Measurements from ENCODE around the gene IL22RA1.

The IL22RA1 gene, protein sequence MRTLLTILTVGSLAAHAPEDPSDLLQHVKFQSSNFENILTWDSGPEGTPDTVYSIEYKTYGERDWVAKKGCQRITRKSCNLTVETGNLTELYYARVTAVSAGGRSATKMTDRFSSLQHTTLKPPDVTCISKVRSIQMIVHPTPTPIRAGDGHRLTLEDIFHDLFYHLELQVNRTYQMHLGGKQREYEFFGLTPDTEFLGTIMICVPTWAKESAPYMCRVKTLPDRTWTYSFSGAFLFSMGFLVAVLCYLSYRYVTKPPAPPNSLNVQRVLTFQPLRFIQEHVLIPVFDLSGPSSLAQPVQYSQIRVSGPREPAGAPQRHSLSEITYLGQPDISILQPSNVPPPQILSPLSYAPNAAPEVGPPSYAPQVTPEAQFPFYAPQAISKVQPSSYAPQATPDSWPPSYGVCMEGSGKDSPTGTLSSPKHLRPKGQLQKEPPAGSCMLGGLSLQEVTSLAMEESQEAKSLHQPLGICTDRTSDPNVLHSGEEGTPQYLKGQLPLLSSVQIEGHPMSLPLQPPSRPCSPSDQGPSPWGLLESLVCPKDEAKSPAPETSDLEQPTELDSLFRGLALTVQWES

DNA sequence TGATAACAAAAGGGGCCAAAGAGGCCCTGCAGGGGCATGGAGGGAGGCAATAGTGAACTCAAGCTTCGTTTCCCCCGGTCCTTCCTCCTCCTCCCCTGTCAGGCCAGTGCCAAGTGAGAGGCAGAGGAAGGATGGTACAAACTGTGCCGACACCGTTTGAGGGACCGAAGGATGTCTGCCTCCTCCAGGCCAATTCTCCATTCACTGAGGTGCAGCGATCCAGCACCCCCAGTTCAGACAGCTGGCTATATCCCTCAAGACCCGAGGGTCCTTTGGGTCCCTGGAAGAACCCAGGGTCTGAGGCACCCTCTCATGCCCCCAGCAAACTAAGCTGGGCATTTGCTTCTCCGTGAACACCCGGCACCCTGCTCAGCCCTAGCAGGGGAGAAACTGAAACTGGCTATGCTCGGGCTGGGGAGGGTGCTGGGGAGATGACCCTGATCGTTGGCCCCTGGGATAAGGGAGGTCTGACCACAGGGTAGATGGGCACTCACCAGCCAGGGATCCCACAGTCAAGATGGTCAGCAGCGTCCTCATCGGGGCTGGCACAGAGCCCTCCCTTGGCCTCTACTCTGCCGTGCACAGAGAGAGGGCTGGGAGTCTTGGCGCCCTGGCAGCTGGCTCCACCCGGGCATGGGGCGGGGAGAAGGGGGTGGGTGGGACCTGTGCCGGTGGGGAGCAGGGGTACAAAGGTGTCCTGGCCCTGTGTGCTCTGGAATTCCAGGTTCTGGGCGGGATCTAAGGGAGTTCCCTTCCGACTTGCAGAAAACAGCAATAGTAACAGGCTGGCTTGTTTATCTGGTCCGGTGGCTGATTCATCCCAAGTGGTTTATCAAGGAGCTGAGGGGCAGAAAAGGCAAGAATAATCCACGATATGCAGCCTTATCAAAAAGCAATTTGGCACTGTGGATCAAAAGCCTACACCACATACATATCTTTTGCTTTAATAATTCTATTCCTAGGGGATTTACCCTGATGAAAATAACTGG is at the start of gene IL22RA1:
IL22RA1 (minus strand) TSS at position 595 of the 989 bp plus-strand sequence; CDS start at position 537, 58 bp downstream.
- FAIRE-seq = no peak

DNA sequence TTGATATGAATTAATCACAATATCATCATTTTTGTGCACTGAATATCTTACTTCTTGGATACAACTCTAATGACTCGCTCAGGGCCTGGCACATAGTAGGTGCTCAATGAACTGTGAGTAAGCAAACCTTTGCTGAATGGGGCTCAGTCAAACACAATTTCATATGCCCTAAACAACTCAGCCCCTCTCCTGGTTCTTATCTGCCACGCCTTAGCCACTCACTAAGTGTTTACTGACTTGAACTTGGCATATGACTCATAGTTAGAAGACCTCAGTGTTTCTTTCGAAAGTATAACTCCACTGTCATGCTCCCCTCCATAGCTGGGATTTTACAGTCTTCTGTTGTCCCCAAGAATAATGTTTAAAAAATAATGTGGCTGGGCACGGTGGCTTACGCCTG is 48.9 kb upstream of the IL22RA1 start:
- no peak for FAIRE-seq

DNA sequence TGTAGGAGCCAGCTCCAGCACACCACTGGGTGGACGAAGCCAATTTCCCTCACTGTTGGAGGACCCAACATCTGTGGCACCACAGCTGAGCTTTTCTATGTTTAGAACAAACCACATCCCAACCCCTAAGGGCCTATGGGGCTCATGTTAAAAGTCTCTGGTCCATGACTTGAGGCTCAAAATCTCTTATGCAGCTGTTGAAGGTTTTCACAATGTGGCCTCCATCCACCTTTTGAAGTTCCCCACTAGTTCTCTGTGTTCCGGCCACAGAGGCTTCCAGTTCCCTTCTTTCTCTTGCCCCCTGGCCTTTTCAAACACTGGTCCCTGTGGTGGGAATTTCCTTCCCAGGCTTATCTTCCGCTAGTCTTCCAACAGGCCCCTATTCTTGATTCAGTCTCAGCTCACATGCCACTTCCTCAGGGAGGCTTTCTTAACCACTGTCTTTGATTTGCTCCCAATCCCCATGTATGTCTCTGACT is 48.1 kb upstream of the IL22RA1 start:
- no peak for FAIRE-seq

DNA sequence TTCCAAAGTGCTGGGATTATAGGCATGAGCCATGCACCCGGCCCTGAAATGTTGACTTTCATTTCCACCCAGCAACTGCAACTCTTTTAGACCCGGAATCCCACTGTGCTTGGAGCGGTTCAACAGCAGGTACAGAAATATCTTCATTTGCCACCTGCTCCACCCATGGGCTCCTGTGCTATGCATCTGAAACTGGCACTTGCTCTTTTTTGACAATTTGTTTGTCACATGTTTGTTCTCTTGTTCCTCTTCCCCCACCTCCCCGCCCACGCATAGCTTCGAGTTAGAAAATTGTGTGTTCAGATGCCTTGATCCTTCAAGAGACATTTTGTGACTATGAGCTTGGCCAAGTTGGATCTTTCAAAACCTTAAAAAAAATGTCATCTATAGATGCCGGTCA is 46.6 kb upstream of the IL22RA1 start:
- no peak for FAIRE-seq

DNA sequence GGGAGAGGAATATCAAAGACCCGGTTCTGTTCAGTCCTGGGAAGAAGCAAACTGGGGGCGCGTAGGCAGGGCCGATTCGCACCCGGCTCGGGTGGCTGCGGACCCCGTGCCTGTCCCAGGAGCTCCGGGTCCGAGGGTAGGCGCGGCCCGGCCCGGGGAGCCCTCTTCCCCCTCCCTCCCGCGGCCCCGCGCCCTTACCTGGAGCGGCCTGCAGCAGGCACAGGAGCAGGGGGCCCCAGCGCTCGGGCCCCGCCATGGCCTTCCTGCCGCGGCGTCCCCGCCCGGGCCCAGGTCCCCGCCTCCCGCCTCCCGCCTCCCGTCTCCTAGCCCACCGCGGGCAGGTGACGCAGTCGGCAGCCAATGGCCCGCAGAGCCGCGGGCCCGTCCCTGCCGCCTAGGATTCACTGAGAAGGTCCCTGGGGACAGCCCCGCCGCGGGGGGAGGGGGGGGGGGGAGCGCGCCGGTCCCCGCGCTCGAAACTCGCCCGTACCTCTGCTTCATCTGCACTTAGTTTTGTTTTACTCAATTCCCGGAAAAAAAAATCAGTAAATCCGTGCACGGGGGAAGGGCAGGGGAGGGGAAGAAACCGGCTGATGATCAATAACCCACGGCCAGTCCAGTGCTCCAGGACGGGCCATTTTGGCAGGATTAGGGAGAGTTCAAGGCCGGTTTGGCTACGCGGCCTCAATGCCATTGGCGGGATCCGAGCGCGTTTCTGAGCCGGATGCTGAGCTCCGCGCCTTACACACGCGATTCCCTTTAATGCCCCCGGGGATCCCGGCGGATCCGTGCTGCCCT is 44.3 kb upstream of the IL22RA1 start, which contains the start of gene IFNLR1:
IFNLR1 (minus strand) TSS at position 297 of the 798 bp plus-strand sequence; CDS start at position 256, 41 bp downstream.
- FAIRE-seq = no peak

DNA sequence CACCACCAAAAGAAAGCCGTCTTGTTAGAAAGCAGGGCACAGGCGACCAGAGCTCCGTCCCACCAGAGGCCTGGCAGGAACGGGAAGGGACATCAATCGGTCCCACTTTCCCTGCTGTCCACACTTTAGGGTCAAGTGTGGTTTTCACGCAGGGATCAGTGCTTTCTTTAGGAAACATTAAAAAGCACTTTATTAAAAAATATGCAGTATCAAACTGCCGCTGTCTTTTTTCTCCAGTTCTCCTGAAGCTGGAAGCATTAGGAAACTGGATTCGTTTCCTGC is 43.7 kb upstream of the IL22RA1 start:
- FAIRE-seq = no peak

DNA sequence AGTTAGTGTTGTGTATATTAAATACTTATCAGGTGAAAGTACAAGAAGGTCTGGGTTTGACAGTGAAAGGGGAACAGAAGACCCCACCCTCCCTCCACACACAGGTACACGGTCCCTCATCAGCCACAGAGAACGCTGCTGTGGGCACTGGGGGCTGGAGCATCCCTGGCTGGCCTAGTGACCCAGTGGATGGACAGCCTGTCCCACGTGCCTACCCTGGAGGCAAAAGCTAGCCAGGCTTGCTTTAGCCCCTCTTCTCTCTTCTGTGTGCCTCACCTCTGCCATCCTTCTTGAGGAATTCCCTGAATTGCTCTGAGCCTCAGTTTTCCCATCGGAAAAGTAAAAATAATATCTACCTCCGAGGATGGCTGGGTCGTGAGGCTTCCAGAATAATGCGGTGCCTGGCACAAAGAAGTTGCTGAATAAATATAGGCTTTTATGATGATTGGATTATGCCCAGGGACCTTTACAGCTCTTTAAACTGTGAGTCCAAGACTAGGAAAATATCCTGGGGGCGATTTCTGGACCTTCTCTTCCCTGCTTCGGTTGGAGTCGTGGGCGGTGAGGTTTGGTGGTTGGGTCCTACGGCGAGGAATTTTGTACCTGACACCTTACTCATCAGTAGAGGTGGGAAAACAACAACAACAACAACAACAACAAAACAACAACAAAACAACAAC is 43.2 kb upstream of the IL22RA1 start:
- FAIRE-seq = no peak

DNA sequence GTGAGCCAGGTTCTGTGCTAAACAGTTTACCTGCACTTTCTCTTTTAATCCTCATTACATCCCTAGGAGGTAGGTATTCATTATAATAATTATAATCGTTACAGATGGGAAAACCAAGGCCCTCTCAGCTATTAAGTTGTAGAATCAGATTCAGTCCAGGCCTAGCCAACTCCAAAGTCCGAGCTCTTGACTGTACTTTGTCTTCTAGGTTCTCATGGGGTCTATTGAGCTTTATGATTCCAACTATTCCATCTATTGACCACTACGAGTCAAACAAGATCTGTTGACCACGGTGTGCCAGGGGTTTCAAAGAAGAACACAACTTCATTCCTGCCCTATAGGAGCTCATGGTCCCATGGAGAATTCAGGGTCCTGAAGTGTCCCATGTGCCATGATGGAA is 42.1 kb upstream of the IL22RA1 start:
- FAIRE-seq = no peak

DNA sequence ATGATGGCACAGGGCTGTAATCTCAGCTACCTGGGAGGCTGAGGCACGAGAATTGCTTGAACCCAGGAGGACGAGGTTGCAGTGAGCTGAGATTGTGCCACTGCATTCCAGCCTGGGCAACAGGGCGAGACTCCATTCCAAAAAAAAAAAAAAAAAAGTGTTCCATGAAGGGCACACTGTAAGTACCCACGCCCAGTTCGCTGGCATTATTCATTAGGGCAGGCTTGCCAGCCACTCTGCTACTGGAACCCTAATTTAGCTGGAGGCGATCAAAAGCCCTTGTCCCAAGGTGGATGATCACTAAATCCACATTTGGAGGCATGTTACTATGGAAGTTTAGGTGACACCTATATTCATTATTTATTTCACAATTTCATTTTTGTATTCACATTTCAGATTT is 39.1 kb upstream of the IL22RA1 start:
- FAIRE-seq = no peak

DNA sequence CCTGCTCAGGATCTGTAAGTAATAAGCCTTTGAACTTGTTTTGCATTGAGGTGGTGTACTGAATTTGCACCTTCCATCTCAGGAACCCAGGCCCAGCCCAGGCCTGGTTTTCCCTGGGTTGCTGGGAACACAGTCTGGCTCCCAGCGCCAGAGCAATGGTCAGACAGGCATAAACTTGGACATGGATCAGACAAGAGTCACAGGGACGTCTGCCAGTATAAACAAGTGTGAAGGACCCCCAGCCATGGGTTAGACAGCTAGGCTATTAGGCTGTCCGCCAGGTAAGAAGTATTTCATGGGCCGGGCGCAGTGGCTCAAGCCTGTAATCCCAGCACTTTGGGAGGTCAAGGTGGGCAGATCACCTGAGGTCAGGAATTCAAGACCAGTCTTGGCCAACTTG is 38.7 kb upstream of the IL22RA1 start:
- no peak for FAIRE-seq

DNA sequence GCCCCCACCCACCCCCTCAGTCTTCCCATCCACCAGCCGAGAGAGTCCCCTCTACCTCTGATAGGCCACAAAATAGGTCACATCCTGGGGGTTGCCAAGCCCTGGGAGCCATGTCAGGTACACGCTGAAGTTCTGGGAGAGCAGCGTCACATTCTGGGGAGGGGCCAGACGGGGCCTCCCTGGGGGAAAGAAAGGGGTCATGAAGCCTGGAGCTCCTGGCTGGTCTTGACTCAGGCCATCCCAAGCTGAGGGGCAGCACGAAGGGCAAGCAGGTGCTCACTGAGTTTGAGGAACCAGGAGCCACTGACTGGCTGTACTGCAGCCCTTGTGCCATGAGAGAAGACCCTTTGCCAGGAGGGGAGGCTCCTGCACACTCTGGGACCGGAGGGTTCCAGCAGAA is 37.7 kb upstream of the IL22RA1 start:
- FAIRE-seq = no peak

DNA sequence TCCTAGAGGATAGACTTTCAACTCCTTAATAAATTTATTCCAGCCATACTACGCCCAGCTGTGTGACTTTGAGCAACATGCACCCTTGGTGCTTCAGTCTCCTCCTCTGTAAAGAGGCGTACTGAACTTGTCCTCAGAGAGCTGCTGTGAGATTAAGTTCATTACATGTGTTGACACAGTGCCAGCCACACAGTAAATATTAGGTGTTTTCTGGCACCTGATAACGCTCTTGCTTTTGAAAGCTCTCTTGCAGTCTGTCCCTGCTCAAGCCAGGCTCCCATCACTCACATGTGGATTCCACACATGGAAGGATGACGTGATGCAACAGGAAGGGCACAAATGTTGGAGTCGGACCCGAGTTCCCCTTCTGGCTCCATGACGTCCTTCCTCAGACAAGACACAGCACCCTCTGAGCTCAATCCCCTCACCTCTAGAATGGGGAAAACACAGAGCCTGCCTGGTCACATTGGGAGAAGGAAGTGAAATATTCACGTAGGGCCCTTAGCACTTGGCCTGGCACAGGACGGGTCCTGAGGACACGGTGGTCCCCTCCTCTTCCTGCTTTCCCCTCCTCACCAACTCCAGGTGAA is 36.4 kb upstream of the IL22RA1 start:
- no peak for FAIRE-seq

DNA sequence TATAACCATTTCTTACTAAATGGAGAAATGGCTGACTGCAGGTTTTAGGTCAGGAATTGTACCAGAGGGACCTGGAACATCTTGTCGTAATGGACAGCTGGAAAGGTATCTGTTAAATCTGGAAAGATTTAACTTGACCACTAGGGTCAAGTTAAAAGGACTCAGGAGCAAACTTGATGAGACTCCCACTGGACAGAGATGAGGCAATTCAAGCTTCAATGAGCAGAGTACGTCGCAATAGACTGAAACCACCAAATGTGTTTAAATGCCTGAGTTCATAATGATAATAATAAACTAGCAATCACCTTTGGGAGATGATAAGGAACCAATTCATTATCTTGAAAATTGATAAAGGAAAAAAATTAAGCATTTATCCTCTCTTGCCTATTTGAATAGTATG is 35.5 kb upstream of the IL22RA1 start:
- FAIRE-seq = no peak

DNA sequence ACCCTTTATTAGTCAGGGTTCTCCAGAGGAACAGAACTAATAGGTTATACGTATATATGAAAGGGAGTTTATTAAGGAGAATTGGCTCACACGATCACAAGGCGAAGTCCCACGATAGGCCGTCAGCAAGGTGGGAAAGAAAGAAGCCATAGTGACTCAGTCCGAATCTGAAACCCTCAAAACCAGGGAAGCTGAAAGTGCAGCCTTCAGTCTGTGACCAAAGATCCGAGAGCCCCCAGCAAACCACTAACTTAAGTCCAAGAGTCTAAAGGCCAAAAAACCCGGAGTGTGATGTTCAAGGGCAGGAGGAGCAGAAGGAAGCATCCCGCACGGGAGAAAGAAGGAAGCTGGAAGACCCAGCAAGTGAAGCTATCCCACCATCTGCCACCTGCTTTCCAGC is 34.2 kb upstream of the IL22RA1 start:
- FAIRE-seq = no peak

DNA sequence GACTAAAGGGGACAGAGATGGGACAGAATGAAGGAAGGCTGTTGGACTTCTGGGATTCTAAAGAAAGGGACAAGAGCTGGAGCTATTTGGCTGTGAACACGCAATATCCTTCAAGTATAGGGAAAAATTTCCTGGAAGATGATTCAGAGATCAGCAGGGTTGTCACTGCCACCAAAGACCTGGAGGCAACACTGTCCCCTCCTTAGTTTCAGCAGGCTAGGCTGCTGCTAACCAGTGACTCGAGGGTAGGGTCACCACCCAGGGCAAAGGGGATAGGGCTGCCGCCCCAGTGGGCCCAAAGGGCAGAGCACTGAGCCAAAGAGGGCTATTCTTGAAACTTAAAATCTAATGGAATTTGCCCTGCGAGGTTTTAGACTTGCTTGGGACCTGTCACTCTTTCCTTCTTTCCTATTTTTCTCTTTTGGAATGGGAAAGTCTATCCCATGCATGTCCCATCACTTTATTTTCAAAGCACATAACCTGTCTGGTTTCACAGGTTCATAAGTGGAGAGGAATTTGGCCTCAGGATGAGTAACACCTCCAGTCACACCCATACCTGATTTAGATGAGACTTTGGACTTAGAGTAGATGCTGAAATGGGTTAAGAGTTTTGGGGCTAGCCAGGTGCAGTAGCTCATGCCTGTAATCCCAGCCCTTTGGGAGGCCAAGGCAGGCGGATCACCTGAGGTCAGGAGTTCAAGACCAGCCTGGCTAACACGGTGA is 32.3 kb upstream of the IL22RA1 start:
- FAIRE-seq = no peak

DNA sequence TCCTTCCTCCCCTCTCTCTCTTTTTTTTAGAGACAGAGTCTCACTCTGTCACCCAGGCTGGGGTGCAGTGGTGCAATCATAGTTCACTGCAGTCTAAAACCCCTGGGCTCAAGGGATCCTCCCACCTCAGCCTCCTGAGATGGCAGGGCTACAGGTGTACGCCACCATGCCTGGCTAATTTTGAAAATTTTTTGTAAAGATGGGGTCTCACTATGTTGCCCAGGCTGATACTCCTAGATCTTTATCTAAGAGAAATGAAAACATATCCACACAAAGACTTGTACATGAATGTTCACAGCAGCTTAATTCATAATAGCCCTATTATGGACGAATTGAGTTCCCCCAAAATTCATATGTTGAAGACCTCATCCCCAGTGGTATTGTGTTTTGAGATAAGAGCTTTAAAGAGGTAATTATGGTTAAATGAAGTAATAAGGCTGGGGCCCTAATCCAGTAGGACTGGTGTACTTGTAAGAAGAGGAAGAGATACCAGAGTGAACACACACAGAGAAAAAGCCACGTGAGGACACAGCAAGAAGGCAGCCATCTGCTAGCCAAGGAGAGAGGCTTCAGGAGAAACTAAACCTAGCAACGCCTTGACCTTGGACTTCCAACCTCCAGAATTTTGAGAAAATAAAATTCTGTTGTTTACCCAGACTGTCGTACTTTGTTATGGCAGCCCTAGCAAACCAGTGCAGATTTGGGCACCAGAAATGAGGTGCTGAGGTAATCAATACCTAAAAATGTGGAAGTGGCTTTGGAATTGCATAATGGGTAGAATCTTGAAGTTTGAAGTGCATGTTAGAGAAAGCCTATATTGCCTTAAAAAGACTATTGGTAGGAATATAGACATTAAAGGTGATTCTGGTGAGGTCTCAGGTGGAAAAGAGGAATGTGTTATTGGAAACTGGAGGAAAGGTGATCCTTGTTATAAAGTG is 31.0 kb upstream of the IL22RA1 start:
- no peak for FAIRE-seq

DNA sequence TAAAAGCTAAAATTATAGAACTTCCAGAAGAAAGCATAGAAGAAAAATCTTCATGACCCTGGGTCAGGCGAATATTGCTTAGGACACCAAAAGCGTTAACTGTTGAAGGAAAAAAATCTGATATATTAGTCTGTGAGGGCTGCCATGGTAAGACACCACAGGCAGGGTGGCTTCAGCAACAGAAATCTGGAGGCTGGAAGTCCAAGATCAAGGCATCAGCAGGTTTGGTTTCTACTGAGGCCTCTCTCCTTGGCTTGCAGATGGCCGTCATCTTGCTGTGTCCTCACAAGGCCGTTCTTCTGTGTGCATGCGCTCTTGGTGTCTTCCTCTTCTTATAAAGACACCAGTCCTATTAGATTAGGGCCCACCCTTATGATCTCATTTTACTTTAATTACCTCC is 29.7 kb upstream of the IL22RA1 start:
- FAIRE-seq = no peak

DNA sequence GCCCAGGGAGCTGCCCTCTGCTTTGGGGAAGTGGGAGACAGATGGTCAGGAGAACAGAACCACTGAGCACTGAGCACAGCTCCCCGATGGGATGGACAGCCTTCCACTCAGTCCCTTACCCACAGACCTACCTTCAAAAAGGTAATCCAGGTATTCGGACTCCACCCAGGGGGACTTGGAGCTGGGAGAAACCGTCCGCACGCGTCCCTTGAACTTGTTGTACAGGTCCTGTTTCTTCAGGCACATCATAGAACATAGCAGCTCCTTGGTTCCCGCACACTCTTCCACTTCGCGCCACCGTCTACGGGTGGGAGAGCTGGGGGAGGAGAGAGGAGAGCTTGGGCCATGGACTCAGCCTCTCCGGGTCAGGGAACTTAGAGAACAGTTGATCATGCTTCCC is 26.3 kb upstream of the IL22RA1 start:
- FAIRE-seq = no peak

DNA sequence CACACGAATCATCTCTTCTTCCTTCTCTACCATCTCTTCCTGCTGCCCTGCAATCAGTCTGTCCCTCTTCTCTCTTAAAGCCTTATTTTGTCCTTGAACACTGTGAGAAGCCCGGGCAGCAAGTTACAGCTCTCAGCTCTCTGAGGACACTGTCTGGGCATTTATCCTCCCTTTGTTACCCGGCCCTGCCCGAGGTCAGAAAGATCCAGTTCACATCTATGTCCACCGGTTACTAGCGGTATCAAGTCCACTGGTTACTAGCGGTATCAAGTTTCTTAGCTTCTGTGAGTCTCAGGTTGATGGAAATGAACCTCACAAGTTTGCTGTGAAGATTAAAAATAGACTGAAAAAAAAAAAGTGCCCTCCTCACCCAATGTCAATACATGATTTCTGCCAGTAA is 25.3 kb upstream of the IL22RA1 start:
- FAIRE-seq = no peak

DNA sequence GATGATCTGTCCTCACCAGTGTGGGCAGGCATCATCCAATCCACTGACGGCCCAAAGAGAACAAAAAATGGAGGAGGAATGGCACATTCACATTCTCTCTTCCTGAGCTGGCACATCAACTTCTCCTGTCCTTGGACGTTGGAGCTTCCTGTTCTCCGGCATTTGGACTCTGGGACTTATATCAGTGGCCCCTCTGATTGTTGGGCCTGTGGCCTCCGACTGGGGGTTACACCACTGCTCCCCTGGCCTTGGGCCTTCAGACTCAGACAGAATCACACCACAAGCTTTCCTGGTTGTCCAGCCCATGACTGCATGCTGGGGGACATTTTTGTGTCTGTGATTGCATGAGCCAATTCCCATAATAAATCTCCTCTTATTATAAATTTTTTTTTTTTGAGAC is 24.1 kb upstream of the IL22RA1 start:
- FAIRE-seq = no peak
